ENCODE measurements around the gene NOXO1. TPM values are rescaled to one million over a fixed set of nuclear protein-coding genes. Genes with fewer than 3 reads are reported as not detected.

Gene NOXO1
- total and polyA plus RNA-seq, 10 of the 15 experiments (the other 5 are each of a cell fraction or from before 2014, with no cell fraction given): 0.09 to 0.76 (median 0.26) TPM; not detected in 4

GRCh38 chr16:2009164-2009711, 28.0 kb upstream of the NOXO1 start (continued):
- no peak for TF ChIP-seq CEBPZ (IDR thresholded peaks at IDR 0.05; ENCODE audit: low read depth, low read length)
- no peak for TF ChIP-seq SKIL (IDR thresholded peaks at IDR 0.05; ENCODE audit: low read depth, poor library complexity, severe bottlenecking)
- TF ChIP-seq CREM (IDR thresholded peaks at IDR 0.05; ENCODE audit: low read depth): no peak
- no peak for TF ChIP-seq TCF7 (IDR thresholded peaks at IDR 0.05; ENCODE audit: borderline replicate concordance)
- no peak for TF ChIP-seq CHD2 (IDR thresholded peaks at IDR 0.05; ENCODE audit: borderline replicate concordance, low read depth, low read length)
- TF ChIP-seq NR2F1 (conservative IDR thresholded peaks at IDR 0.05): no peak
- TF ChIP-seq FOXK2 (IDR thresholded peaks at IDR 0.05): no peak
- TF ChIP-seq SIN3A (IDR thresholded peaks at IDR 0.05; ENCODE audit: low read depth, low read length): 0 out of 2 replicates have a peak, but pooled peaks have one; percentile 11
- no peak for TF ChIP-seq POU2F2 (IDR thresholded peaks at IDR 0.05; ENCODE audit: borderline replicate concordance, low read depth, low read length)
- peak; percentile 36; the same call in 1 of the 2 replicates for TF ChIP-seq SMARCA5 (IDR thresholded peaks at IDR 0.05)
- TF ChIP-seq CHD1 (IDR thresholded peaks at IDR 0.05; ENCODE audit: low read depth, low read length): no peak
- no peak for TF ChIP-seq KDM1A (IDR thresholded peaks at IDR 0.05; ENCODE audit: borderline replicate concordance)
- no peak for TF ChIP-seq NFIC (IDR thresholded peaks at IDR 0.05; ENCODE audit: low read depth, low read length)
- no peak for TF ChIP-seq SMAD1 (IDR thresholded peaks at IDR 0.05; ENCODE audit: low read depth, partially characterized antibody)
- no peak for TF ChIP-seq NFXL1 (IDR thresholded peaks at IDR 0.05; ENCODE audit: borderline replicate concordance)
- no peak for TF ChIP-seq IRF3 (IDR thresholded peaks at IDR 0.05)
- no peak for TF ChIP-seq RB1 (IDR thresholded peaks at IDR 0.05; ENCODE audit: borderline replicate concordance)
- no peak for TF ChIP-seq E2F4 (IDR thresholded peaks at IDR 0.05; ENCODE audit: low read depth, low read length)
- TF ChIP-seq TARDBP (IDR thresholded peaks at IDR 0.05; ENCODE audit: borderline replicate concordance): no peak
- TF ChIP-seq WRNIP1 (IDR thresholded peaks at IDR 0.05; ENCODE audit: borderline replicate concordance, low read depth, low read length): no peak
- TF ChIP-seq POLR2A (IDR thresholded peaks at IDR 0.05; ENCODE audit: low read depth, low read length): peak; percentile 71; the same call in 1 of the 2 replicates
- no peak for TF ChIP-seq NR2C1 (IDR thresholded peaks at IDR 0.05)
- no peak for TF ChIP-seq YBX1 (IDR thresholded peaks at IDR 0.05)

Data from GM12878 (cell line).